Measurements from ENCODE around the gene TMEM214.

TMEM214 gene, protein sequence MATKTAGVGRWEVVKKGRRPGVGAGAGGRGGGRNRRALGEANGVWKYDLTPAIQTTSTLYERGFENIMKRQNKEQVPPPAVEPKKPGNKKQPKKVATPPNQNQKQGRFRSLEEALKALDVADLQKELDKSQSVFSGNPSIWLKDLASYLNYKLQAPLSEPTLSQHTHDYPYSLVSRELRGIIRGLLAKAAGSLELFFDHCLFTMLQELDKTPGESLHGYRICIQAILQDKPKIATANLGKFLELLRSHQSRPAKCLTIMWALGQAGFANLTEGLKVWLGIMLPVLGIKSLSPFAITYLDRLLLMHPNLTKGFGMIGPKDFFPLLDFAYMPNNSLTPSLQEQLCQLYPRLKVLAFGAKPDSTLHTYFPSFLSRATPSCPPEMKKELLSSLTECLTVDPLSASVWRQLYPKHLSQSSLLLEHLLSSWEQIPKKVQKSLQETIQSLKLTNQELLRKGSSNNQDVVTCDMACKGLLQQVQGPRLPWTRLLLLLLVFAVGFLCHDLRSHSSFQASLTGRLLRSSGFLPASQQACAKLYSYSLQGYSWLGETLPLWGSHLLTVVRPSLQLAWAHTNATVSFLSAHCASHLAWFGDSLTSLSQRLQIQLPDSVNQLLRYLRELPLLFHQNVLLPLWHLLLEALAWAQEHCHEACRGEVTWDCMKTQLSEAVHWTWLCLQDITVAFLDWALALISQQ

DNA sequence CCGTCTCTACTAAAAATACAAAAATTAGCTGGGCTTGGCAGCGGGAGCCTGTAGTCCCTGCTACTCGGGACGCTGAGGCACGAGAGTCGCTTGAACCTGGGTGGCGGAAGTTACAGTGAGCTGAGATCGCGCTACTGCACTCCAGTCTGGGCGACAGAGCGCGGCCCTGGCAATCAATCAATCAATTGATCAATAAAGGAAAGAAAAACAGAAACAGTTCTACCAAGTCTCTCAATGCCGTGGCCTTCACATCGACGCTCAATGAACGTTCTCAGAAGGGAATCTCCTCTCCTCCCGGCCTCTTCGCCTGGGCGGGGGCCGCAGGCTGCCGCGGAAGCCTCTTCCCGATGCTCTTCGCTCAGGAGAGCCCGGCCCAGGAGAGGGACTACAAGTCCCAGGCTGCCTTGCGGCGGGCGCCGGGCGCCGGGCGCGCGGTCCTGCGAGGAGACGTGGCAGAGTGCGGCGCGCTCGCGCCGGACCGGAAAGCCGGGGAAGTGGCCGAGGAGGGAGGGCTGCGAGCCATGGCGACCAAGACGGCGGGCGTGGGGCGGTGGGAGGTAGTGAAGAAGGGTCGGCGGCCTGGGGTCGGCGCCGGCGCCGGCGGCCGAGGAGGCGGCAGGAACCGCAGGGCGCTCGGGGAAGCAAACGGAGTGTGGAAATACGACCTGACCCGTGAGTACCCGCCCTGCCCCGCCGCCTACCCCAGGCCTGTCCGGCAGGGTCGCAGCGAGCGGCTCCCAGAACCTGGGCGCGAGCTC is at the start of gene TMEM214:
TMEM214 (plus strand) TSS at position 471 of the 758 bp plus-strand sequence; CDS start at position 522, 51 bp downstream.
- peak; percentile 88 for DNase-seq (ENCODE audit: low spot score)

DNA sequence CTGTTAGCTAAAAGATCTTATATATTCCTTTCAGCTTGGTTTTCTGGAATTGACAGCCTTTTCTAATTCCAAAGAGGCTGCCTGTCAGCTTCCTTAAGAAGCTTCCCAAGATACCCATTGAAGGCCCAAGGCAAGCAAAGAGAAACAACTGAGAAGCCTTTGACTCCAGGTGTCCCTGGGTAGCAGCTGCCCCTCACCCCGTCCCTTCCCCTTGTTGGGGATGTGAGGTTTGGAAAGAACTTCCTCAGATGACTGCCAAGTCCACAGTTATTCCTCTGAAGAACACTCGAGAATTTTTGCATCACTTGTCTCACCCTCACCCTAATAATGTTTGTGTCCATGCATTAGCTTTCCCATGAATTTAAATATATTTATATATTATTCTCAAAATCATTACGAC is 49.0 kb upstream of the TMEM214 start:
- DNase-seq (ENCODE audit: low spot score): no peak

DNA sequence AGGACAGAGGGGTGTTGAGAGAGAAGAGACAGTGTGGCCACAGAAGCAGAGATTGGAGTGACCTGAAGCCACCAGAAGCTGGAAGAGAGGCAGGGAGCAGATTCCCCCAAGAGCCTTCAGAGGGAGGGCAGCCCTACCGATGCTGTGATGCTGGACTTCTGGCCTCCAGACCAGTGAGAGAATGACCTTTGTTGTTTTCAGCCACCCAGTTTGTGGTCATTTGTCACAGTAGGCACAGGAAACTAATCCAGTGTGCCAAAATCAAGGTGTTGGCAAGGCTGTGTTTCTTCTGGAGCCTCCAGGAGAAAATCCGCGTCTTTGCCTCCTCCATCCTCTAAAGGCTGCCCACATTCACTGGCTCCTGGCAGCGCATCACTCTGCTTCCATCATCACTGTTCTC is 47.0 kb upstream of the TMEM214 start:
- DNase-seq (ENCODE audit: low spot score): no peak

DNA sequence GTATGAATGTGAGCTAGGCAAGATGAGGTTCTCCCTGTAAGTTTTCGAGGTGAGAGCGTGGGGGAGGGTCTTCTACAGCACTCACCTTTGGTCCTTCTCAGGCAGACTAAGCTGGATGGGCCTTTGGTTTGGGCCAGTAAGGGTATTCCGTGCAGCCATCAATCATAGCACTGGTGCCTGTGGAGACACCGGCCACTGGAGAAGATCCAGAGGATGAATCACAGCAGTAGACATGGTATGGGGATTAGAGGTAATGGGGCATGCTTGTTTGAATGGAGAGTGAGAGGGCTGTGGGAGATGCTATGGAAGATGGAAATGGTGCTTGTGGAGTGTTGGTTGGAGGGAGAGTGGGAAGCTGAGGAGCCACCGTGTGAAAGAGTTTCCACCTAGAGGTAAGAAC is 46.2 kb upstream of the TMEM214 start:
- no peak for DNase-seq (ENCODE audit: low spot score)

DNA sequence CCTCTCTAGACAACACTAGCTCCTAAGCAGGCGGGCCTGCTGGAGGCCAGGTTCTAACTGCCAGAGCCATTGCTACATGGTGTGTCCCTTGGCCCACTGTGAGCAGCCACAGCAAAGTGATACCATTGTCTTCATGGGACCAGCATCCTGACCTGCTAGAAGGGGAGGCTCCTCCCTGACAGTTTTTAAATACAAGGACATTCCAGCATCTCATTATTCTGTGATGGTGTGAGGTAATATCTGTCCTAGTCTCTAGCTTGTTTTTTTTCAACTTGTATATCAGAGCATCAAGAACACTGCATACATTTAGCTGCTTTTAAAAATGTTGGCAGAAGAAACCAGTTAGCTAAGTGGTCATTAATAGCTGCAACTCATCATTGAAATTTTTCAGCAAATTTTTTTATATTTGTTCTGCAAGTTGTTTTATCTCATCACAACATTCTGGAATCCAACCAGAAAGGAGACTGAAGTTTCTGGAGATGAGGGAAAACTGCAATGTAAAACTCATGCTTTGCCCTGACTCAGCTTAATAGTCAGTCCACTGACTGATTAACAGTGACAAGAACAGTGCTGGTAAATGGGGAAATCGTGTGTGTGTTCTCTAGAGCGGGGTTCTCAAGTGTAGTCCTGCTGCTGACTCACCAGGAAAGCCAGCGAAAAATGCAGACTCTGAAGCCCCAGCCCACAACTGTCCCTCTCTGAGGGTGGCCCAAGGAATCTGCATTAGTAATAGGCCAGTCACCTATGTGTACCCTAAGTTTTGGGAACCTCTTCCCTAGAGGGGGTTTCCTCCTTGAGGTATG is 44.5 kb upstream of the TMEM214 start:
- DNase-seq (ENCODE audit: low spot score): no peak

DNA sequence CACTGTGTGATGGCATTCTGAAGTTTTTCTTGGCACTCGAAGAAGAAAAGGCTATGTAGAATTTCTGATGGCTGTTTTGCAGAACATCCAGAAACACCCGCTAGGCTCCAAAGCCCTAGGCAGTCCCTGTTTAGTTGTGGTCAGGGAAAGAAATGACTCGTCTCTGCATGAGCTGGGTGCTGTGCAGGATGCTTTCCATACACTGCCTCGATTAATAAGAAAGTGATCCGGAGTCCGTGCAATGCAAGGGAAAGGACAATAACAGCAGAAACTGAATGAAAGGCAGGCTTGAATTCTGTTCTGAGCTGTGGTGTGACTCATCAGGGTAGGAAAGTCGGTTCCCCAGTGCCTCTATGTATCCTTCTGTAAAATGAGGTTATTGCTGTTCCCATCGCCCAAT is 43.6 kb upstream of the TMEM214 start:
- no peak for DNase-seq (ENCODE audit: low spot score)

DNA sequence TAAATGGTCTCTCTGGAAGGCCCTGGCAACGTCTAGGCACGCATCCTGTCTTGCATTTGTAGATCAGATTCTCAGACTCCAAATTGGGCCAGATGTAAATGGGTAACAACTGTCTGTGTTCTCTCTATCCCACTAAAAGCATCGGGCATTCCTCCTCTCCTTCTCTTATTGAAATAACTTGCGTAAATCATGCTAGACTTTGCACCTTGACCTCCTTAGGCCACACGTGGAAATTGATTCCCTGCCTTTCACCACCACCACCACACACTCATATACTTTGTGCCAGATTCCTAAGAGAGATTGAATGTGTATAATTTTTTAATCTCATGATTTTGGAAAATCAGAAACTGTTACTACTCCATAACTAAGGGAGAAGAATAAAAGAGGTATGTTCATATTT is 41.0 kb upstream of the TMEM214 start:
- no peak for DNase-seq (ENCODE audit: low spot score)

DNA sequence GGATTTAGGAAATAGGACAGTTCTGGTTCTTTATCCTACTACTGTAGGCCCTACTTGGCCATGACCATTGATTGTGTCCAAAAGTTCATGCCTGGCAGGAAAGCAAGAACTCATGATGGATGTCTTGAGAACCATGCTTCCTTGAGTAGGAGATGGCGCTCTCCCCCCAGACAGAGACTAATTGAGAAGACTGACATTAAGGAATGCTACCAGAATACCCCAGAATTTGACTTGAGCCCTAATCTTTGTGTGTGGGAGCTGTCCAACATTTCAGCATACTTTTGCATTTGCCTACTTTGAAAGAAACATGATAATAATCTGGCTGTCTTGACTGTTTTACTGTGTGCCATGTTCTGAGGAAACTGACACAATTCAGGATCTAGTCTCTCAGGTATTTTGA is 39.0 kb upstream of the TMEM214 start:
- no peak for DNase-seq (ENCODE audit: low spot score)

DNA sequence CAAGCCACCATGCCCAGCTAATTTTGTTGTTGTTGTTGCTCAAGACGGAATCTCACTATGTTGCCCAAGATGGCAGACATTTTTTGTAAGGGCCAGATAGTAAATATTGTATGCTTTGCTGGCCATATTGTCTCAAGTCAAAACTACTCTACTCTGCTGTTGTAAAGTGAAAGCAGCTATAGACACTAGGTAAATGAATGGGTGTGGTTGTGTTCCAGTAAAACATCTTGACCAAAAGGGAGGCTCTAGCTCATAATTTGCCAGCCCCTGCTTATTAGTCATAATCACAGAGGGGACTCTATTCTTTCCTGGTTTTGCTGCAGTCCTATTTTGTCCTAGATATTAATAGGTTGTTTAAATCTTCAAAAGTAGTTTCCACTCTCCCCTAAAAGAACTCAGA is 37.8 kb upstream of the TMEM214 start:
- no peak for DNase-seq (ENCODE audit: low spot score)

DNA sequence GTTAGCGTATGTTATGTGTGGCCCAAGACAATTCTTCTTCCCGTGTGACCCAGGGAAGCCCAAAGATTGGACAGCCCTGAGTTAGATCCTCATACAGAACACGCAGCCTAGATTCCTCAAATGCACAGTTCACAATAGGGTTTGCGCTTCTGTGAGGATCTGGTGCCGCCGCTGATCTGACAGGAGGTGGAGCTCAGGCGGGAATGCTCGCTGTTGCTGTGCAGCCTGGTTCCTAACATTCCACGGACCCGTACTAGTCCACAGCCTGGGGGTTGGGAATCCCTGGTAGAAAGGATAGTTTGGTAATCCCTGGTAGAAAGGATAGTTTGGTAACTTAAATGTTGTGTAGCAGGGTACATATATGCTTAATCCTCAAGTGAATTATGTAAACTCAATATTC is 35.4 kb upstream of the TMEM214 start:
- DNase-seq (ENCODE audit: low spot score): no peak

DNA sequence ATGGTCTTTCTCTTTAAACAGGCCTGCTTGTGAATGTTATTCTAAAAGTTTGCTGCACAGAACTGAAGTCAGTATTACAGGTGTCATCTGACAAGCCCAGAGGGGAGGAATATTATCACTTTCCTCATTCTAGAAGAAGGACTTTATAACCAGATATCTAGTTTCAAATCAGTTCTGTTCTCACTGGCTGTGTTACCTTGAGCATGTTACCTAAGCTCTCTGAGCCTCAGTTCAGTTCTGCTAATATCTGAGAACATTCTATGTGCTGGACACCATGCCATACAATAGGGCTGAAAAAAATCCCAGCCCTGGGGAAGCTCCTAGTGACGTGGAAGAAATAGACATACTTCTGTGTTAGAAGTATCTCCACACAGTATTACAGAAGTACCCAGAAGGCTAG is 34.4 kb upstream of the TMEM214 start:
- DNase-seq (ENCODE audit: low spot score): no peak

DNA sequence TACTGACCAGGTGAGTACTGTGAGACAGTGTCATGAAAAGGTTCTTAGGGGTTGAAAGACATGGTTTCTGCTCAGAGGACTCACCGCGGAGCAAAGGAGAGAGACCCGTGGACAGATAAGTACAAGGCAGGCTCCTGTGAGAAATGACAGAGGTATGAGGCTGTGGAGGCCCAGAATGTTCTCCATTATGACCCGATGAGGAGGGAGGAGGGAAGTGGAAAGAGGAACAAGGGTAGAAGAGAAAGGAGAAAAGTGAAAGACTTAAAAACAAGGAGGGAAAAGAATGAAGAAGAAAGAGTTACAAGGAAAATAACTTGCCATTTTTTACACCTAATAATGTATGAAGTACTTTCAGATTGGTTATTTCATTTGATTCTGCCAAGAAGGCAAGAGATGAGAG is 32.5 kb upstream of the TMEM214 start:
- no peak for DNase-seq (ENCODE audit: low spot score)

DNA sequence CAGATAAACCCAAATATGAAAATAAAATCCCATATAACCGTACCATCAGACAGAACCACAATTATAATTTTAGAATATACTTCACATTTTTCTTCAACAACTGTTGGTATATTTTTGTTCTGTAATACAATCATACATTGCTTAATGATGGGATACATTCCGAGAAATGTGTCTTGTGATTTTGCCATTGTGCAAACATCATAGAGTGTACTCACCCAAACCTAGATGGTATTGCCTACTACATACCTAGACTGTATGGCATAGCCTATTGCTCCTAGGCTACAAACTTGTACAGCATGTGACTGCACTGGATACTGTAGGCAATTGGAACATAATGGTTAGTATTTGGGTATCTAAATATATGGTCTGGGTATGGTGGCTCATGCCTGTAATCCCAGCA is 31.8 kb upstream of the TMEM214 start:
- DNase-seq (ENCODE audit: low spot score): no peak

DNA sequence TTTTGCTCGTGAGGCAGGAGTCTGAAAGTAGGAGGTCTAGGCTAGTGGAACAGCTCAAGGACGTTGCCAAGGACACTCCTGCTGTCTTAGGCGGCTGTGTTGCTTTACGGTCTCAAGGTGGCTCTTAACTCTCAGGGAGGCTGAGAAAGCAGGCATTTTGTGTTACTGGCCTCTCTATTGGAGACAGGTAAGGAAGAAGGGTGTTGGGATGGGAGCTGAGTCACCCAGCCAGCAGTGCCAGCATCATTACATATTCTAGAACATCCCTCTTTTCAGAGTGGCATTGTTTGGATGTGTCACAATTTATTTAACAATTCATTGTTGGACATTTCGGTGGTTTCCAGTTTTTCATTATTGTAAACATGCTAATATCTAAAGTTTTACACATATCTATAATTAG is 30.8 kb upstream of the TMEM214 start:
- no peak for DNase-seq (ENCODE audit: low spot score)

DNA sequence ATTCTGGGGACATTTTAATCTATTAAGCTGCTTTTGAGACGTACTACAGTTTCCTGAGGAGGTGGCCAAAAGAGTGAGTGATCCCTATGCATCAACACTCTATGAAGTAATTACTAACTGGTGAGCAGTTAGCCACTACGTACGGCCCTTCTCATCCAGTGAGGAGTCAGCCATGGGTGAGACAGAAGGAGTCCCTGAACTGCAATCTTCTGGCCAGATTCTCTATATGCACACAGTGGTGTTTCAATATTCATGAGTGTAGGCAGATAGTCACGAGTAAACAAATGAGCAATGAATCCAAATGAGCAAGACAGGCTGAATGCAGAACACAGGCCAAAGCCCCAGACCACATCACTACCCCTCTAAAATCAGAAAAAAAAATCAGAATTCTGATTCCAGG is 29.8 kb upstream of the TMEM214 start:
- no peak for DNase-seq (ENCODE audit: low spot score)

DNA sequence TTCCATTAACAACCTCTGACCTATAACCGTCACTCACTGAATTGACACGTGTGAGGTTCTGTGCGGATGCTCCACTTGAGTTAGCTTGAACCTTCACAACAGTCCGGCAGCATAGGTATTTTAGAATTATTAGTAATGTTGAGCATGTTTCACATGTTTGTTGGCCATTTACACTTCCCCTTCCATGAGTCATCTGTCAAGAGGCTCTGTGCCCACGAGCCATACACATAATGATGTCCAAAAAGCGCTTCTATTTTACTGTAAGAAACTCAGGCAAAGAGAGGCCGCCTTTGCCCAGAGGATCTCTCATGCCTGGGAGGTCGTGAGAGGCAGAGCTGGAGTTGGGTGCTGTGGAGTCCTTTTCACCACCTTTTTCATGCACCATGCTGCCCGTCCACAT is 28.9 kb upstream of the TMEM214 start:
- no peak for DNase-seq (ENCODE audit: low spot score)

DNA sequence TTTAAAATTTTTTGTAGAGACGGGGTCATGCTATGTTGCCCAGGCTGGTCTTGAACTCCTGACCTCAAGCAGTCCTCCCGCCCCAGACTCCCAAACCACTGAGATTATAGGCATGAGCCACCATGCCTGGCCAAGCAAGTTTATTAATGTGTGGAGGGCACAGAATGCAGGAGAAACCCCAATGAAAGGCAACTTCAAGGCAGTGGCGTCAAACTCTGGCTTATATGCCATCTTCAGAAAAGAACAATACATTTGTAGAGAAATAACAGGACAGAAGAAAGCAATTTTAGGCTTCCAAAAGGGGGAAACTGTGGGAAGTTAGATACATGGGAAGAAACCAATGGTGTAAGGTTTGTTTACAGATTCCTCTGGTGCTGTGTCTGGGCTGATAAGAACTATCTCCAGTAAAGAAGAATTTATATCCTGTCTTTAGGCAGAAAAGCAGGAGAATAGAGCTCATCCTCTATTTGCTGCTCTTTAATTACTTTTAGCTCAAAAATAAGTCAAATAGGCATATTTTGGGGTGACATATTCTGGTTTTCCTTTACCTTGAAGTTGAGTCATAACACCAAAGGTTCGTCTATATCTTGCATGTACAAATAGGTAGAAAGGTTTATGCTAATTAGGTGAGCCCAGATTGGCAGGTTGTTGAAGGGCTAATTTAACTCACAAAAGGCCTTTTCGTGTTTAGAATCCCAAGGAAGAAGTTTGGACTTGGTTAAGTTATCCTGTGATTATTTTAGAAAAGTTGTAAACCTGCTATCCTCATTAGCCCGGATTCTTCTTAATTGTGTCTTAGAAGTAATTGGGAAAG is 26.0 kb upstream of the TMEM214 start:
- no peak for DNase-seq (ENCODE audit: low spot score)

DNA sequence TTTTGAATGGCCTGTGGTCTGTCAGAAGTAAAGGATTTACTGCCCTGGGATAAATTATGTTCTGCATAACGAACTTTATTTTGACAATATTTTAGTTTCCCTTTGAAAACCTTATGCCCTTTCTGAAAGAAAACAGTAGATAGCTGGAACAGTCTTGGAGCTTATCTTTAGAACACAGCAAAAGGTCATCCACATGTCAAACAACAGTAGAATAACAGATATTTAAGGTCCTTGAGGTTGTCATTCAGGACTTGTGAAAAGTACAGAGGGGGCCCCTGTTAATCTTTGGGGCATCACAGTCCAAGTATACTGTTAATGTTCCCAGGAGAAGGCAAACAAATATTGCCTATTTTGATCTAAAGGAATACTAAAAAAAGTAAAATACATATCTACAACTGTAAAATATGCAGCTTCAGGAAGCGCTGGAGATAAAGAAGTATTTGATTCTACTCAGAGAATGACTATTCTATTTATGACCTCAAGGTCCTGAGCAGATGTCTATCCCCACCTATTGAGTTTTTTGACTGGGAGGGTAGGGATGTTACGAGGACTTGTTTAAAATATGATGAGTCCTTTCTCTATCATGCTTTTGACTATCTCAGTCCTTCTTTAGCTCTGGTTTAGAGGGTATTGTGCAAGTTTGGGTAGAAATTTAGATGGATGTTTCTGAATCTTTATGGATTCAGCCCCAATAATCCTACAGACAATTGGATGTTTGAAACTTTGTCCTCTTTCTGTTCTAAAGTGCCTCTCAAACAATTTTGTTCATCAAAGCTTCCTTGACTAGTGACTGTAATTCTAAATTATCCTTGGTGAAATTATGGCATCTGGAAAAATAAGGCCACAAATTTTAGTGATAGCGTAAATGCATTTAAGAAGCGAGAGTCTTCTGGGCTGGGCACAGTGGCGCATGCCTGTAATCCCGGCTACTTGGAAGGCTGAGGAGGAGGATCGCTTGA is 25.1 kb upstream of the TMEM214 start:
- no peak for DNase-seq (ENCODE audit: low spot score)

DNA sequence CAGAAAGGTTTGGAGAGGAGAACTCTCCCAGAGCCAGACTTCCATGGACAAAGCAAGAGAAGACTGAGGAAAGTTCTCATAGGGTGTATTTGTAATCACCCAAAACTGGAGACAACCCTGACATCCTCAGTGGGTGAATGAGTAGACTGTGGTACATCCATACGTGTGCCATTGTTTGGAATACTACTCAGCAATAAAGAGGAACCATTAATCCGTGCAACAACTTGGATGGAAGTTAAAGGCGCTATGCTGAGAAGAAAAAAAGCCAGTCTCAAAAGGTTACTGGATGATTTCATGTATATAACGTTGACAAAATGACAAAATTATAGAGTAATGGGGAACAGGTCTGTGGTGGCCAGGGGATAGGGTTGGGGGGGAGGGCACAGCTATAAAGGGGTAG is 24.1 kb upstream of the TMEM214 start:
- no peak for DNase-seq (ENCODE audit: low spot score)

DNA sequence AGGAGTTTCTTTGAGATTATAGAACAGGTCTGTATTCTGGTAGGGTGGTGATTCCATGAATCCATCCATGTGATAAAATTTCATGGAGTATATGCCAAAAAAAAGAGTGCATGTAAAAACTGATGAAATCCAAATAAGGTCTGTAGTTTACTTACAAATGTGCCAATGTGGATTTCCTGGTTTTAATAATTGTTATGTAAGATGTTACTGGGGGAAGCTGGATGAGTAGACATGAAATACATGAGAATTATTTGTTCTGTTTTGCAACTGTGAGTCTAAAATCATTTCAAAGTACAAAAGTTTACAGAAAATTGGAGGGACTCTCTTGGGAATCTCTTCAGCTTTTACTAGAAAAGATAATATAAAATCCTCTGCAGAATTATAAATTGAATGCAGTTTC is 23.7 kb upstream of the TMEM214 start:
- DNase-seq (ENCODE audit: low spot score): no peak
